ENCODE measurements around the gene NOXA1. TPM values are rescaled to one million over a fixed set of nuclear protein-coding genes. Genes with fewer than 3 reads are reported as not detected.

NOXA1 gene
- total RNA-seq, 5 donors from 2014 or later (not counting 1 experiment from before 2014, with no cell fraction given) = 6.4 to 11.7 (median 8.1) TPM

DNA sequence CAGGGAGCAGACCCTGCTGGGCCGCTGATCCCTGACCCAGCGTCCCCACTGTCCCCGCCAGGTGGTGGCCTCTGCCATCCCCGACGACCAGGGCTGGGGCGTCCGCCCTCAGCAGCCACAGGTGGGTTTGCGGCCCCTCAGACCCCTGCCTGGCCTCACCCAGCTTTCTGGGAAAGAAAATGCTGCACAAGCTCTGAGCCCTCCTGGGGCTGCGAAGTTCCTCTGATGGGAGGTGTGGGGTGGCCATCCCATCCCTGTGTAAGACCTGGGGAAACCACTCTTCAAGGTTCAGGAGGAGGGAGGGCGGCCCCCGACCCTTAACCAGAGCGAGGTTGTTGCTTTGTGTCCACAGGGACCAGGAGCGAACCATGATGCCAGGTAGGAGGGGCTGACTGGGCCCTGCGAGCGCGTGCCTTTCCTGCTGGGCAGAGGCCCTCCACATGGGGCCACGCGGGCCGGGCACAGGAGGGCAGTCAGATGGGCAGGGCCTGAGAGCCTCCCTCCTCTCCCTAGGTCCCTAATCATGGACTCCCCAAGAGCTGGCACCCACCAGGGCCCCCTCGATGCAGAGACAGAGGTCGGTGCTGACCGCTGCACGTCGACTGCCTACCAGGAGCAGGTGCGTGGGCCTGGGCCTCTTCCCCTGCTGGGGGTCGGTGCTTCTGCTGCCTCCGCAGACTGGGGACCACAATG, 7.7 kb downstream of the NOXA1 start:
- Histone ChIP-seq H3K27me3 (replicated peaks in 1 of 2; ENCODE audit: control insufficient read depth in 2 of 2, extremely low read depth in 1 of 2, insufficient read depth in 2 of 2, low read length in 1 of 2) (peaks cover 0 to 7% of the 10 kb centered on the region in 2 experiments), H3K9me3 (no peaks in the 10 kb centered on the region), H3K36me3 (ENCODE audit: control insufficient read depth in 2 of 2, extremely low read depth in 1 of 2, insufficient read depth in 1 of 2, low read length in 1 of 2) (no peaks in the 10 kb centered on the region), H3K4me1 (ENCODE audit: control insufficient read depth in 1 of 2, extremely low read depth in 1 of 2, insufficient read depth in 2 of 2, low read length in 2 of 2) (peaks cover 0 to 3% of the 10 kb centered on the region in 2 experiments), H3K27ac (ENCODE audit: low read length) (no peak overlapping the region), H3K4me3 (ENCODE audit: control insufficient read depth in 1 of 2, extremely low read depth in 1 of 2, low read length in 1 of 2) (no peak overlapping the region)
- Mint-ChIP-seq H3K4me3 (no peak overlapping the region), H3K27ac (no peak overlapping the region), H3K36me3 (no peaks in the 10 kb centered on the region), H3K9me3 (no peaks in the 10 kb centered on the region), H3K27me3 (no peaks in the 10 kb centered on the region), H3K4me1 (no peaks in the 10 kb centered on the region)
- CTCF ChIA-PET = no interaction called here
- POLR2A ChIA-PET = no interaction called here
- ATAC-seq (replicated peaks in 1 of 4) (no peak), DNase-seq (no peak)
- whole genome bisulfite sequencing (ENCODE audit: insufficient coverage) = 95% methylated on average over 24 of the region's 27 CpGs

DNA sequence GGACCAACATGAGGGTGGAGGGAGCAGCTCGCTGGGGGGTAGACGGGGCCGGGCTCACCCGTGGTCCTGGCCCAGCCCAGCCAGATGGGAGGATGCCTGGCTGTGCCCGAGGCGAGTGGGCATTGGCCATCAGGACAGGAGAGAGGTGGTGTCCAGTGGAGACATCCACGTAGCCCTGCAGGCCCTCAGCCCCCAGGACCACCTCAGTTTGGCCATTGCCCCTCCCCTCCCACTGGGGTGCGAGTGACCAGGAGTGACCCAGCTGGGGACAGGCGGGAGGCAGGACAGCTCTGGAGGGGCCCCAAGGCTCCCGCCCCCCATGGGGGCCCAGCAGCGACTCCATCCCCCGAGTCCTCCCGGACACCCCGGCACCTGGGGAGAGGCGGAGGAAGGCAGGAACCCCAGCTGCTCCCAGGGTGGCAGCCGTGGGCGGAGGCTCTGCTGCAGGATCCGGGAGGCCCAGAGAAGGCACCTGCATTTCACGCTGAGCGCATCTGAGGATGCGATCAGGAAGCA, 8.3 kb downstream of the NOXA1 start:
- ChIA-PET POLR2A (no interaction called here), CTCF (no interaction called here)
- WGBS (ENCODE audit: insufficient coverage) = 89% methylated on average over 14 of the region's 21 CpGs
- Histone ChIP-seq H3K27ac (ENCODE audit: low read length) (no peak overlapping the region), H3K4me3 (ENCODE audit: control insufficient read depth in 1 of 2, extremely low read depth in 1 of 2, low read length in 1 of 2) (no peak overlapping the region), H3K9me3 (no peaks in the 10 kb centered on the region), H3K36me3 (ENCODE audit: control insufficient read depth in 2 of 2, extremely low read depth in 1 of 2, insufficient read depth in 1 of 2, low read length in 1 of 2) (no peaks in the 10 kb centered on the region), H3K27me3 (replicated peaks in 1 of 2; ENCODE audit: control insufficient read depth in 2 of 2, extremely low read depth in 1 of 2, insufficient read depth in 2 of 2, low read length in 1 of 2) (peaks cover 0 to 11% of the 10 kb centered on the region in 2 experiments), H3K4me1 (ENCODE audit: control insufficient read depth in 1 of 2, extremely low read depth in 1 of 2, insufficient read depth in 2 of 2, low read length in 2 of 2) (peaks cover 0 to 3% of the 10 kb centered on the region in 2 experiments)
- DNase-seq (no peak), ATAC-seq (replicated peaks in 1 of 4) (no peak)
- Mint-ChIP-seq H3K27me3 (no peaks in the 10 kb centered on the region), H3K36me3 (no peaks in the 10 kb centered on the region), H3K9me3 (no peaks in the 10 kb centered on the region), H3K4me1 (no peaks in the 10 kb centered on the region), H3K27ac (no peak overlapping the region), H3K4me3 (no peak overlapping the region)

DNA sequence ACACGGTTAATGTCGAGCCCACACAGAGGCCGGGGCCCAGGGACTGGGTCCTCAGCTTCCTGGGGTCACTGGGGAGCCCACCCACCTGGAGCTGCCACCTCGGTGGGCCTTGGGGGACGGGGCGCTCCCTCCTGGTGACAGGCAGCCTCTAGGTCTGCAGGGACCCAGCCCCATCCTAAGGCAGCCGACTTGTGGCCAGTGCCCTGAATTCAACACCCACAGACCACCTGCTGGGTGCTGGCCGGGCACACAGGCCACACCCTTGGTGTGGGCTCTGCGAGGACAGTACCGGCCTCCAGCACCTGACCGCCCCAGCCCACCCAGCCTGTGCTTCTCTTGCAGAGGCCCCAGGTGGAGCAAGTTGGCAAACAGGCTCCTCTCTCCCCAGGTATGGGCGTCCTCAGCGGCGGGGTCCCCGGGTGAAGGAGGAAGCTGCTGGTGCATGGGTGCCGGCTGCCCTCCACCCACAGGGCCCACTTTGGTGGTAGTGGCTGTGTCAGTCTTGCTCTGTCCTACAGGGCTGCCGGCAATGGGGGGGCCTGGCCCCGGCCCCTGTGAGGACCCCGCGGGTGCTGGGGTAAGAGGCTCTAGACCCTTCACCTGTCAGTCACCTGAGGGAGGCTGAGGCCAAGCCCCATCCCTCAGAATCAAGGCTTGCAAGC, 9.6 kb downstream of the NOXA1 start:
- Histone ChIP-seq H3K4me1 (ENCODE audit: control insufficient read depth in 1 of 2, extremely low read depth in 1 of 2, insufficient read depth in 2 of 2, low read length in 2 of 2) (peaks cover 0 to 3% of the 10 kb centered on the region in 2 experiments), H3K4me3 (ENCODE audit: control insufficient read depth in 1 of 2, extremely low read depth in 1 of 2, low read length in 1 of 2) (no peak overlapping the region), H3K27ac (ENCODE audit: low read length) (no peak overlapping the region), H3K9me3 (no peaks in the 10 kb centered on the region), H3K36me3 (ENCODE audit: control insufficient read depth in 2 of 2, extremely low read depth in 1 of 2, insufficient read depth in 1 of 2, low read length in 1 of 2) (no peaks in the 10 kb centered on the region), H3K27me3 (replicated peaks in 1 of 2; ENCODE audit: control insufficient read depth in 2 of 2, extremely low read depth in 1 of 2, insufficient read depth in 2 of 2, low read length in 1 of 2) (peaks cover 0 to 17% of the 10 kb centered on the region in 2 experiments)
- H3K36me3 Mint-ChIP-seq = no peaks in the 10 kb centered on the region
- POLR2A ChIA-PET = no interaction called here
- CTCF ChIA-PET = no interaction called here
- no peak overlapping the region for H3K27ac Mint-ChIP-seq
- H3K9me3 Mint-ChIP-seq = no peaks in the 10 kb centered on the region
- WGBS (ENCODE audit: insufficient coverage) = 86% methylated on average over 12 of the region's 20 CpGs
- ATAC-seq (replicated peaks in 1 of 4) = no peak
- no peaks in the 10 kb centered on the region for H3K4me1 Mint-ChIP-seq
- no peaks in the 10 kb centered on the region for H3K27me3 Mint-ChIP-seq
- H3K4me3 Mint-ChIP-seq = no peak overlapping the region
- no peak for DNase-seq

DNA sequence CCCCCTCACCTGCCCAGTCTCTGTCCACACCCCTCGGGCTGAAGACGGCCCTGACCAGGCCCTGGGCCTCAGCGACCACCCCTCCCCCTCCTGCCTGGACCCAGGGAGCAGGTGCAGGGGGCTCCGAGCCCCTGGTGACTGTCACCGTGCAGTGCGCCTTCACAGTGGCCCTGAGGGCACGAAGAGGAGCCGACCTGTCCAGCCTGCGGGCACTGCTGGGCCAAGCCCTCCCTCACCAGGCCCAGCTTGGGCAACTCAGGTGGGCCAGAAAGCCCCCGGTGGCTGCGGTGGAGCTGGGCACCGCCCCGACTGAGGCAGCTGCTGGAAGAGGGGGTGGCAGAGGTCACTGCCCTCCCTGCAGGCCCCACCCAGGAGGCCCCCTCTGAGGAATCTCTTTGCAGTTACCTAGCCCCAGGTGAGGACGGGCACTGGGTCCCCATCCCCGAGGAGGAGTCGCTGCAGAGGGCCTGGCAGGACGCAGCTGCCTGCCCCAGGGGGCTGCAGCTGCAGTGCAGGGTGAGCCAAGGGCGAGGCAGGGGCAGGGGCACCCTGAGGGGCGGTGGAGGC, 10.2 kb downstream of the NOXA1 start:
- Mint-ChIP-seq H3K27me3 (no peaks in the 10 kb centered on the region), H3K4me1 (no peaks in the 10 kb centered on the region), H3K4me3 (no peak overlapping the region), H3K36me3 (no peaks in the 10 kb centered on the region), H3K9me3 (no peaks in the 10 kb centered on the region), H3K27ac (no peak overlapping the region)
- DNase-seq (no peak), ATAC-seq (replicated peaks in 1 of 4) (no peak)
- Histone ChIP-seq H3K4me1 (ENCODE audit: control insufficient read depth in 1 of 2, extremely low read depth in 1 of 2, insufficient read depth in 2 of 2, low read length in 2 of 2) (peaks cover 0 to 3% of the 10 kb centered on the region in 2 experiments), H3K27ac (ENCODE audit: low read length) (no peak overlapping the region), H3K4me3 (ENCODE audit: control insufficient read depth in 1 of 2, extremely low read depth in 1 of 2, low read length in 1 of 2) (no peak overlapping the region), H3K9me3 (no peaks in the 10 kb centered on the region), H3K27me3 (replicated peaks in 1 of 2; ENCODE audit: control insufficient read depth in 2 of 2, extremely low read depth in 1 of 2, insufficient read depth in 2 of 2, low read length in 1 of 2) (peaks cover 0 to 23% of the 10 kb centered on the region in 2 experiments), H3K36me3 (ENCODE audit: control insufficient read depth in 2 of 2, extremely low read depth in 1 of 2, insufficient read depth in 1 of 2, low read length in 1 of 2) (no peaks in the 10 kb centered on the region)
- POLR2A ChIA-PET = no interaction called here
- CTCF ChIA-PET = no interaction called here
- WGBS (ENCODE audit: insufficient coverage) = 78% methylated on average over 17 of the region's 19 CpGs

DNA sequence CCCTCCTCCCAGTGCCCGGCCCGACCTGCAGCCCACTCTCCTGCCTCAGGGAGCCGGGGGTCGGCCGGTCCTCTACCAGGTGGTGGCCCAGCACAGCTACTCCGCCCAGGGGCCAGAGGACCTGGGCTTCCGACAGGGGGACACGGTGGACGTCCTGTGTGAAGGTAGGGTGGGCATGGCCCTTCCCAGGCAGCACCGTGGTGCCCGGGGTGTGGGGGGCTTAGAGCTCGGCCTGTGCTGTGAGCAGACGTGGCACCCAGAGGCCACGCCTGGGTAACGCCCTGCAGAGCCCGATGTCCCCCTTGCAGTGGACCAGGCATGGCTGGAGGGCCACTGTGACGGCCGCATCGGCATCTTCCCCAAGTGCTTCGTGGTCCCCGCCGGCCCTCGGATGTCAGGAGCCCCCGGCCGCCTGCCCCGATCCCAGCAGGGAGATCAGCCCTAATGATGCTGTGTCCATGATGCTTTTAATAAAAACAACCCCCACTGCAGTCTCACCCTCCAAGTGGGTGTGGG, 10.8 kb downstream of the NOXA1 start:
- peaks cover 0 to 25% of the 10 kb centered on the region in 2 experiments for H3K27me3 ChIP-seq (replicated peaks in 1 of 2; ENCODE audit: control insufficient read depth in 2 of 2, extremely low read depth in 1 of 2, insufficient read depth in 2 of 2, low read length in 1 of 2)
- 90% methylated on average over 16 of the region's 26 CpGs for WGBS (ENCODE audit: insufficient coverage)
- no peaks in the 10 kb centered on the region for H3K36me3 ChIP-seq (ENCODE audit: control insufficient read depth in 2 of 2, extremely low read depth in 1 of 2, insufficient read depth in 1 of 2, low read length in 1 of 2)
- no peak overlapping the region for H3K27ac ChIP-seq (ENCODE audit: low read length)
- Mint-ChIP-seq H3K4me1 (no peaks in the 10 kb centered on the region), H3K36me3 (no peaks in the 10 kb centered on the region), H3K27ac (no peak overlapping the region), H3K9me3 (no peaks in the 10 kb centered on the region), H3K4me3 (no peak overlapping the region), H3K27me3 (no peaks in the 10 kb centered on the region)
- POLR2A ChIA-PET = no interaction called here
- ATAC-seq (replicated peaks in 1 of 4) (no peak), DNase-seq (no peak)
- CTCF ChIA-PET = no interaction called here
- H3K9me3 ChIP-seq = no peaks in the 10 kb centered on the region
- H3K4me1 ChIP-seq (ENCODE audit: control insufficient read depth in 1 of 2, extremely low read depth in 1 of 2, insufficient read depth in 2 of 2, low read length in 2 of 2) = peaks cover 0 to 3% of the 10 kb centered on the region in 2 experiments
- H3K4me3 ChIP-seq (ENCODE audit: control insufficient read depth in 1 of 2, extremely low read depth in 1 of 2, low read length in 1 of 2) = no peak overlapping the region

DNA sequence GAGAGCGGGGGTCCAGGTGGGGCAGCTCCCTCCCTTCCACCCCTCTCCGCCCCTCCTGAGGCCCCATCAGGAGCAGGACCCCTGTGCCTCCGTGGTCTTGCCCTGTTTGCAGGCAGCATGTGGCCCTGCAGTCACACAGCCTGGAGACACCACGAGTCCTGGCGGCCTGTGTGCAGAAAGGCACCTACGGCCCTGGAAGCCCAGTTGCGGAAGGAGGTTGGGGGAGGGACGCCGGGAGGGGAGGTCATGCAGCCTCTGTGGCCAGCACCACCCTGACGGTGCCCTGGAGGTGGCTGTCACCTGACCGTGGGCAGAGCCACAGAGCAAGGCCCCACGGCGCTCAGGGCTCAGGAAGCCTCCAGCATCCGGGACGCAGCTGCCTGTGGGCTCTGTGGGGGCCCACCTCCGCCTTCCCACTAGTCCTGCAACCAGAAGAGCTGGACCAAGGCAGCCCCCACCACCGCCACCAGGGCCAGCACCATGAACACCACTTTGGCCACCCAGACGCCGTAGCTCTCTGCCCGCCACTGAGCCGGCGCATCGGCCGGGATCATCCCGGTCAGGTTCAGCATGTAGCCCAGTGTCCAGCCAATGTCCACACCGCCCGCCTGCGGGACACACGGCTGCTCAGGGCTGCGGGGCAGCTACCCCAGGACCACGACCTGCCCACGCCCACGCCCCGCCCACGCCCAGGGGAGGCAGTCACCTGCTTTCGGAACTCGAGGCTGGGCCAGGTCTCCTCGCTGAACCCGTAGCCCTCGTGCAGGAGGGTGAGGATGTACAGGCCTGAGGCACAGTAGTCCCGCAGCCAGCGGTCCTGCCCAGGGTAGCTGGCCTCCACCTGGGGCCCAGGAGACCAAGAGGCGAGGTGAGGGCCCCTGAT, 11.5 kb downstream of the NOXA1 start:
- POLR2A ChIA-PET = no interaction called here
- DNase-seq (no peak), ATAC-seq (replicated peaks in 1 of 4) (no peak)
- Mint-ChIP-seq H3K4me1 (no peaks in the 10 kb centered on the region), H3K9me3 (no peaks in the 10 kb centered on the region), H3K36me3 (no peaks in the 10 kb centered on the region), H3K4me3 (no peak overlapping the region), H3K27ac (no peak overlapping the region), H3K27me3 (peaks cover 0 to 7% of the 10 kb centered on the region in 2 donors)
- CTCF ChIA-PET = no interaction called here
- no peaks in the 10 kb centered on the region for H3K9me3 ChIP-seq
- peaks cover 0 to 32% of the 10 kb centered on the region in 2 experiments for H3K27me3 ChIP-seq (replicated peaks in 1 of 2; ENCODE audit: control insufficient read depth in 2 of 2, extremely low read depth in 1 of 2, insufficient read depth in 2 of 2, low read length in 1 of 2)
- H3K27ac ChIP-seq (ENCODE audit: low read length) = no peak overlapping the region
- WGBS (ENCODE audit: insufficient coverage) = 64% methylated on average over 41 of the region's 43 CpGs
- H3K36me3 ChIP-seq (ENCODE audit: control insufficient read depth in 2 of 2, extremely low read depth in 1 of 2, insufficient read depth in 1 of 2, low read length in 1 of 2) = no peaks in the 10 kb centered on the region
- H3K4me1 ChIP-seq (ENCODE audit: control insufficient read depth in 1 of 2, extremely low read depth in 1 of 2, insufficient read depth in 2 of 2, low read length in 2 of 2) = peaks cover 0 to 3% of the 10 kb centered on the region in 2 experiments
- H3K4me3 ChIP-seq (ENCODE audit: control insufficient read depth in 1 of 2, extremely low read depth in 1 of 2, low read length in 1 of 2) = no peak overlapping the region
